Fibroblast of lung (primary cell): ENCODE measurements around the gene IGF1R. TPM values are rescaled to one million over a fixed set of nuclear protein-coding genes. Genes with fewer than 3 reads are reported as not detected.
A peak's percentile ranks its signal among the peaks of the same experiment; 100 is the strongest.

Source experiments
- DNase-seq, 2 donors: peaks; one replicate each; pipeline versions ENCODE4 v3.0.0 to v3.0.0-alpha.2; 2010; ENCODE audit warnings: low read depth in 2 of 2
- H2AFZ ChIP-seq: 2 replicates; pipeline ENCODE4 v1.5.1; 2012; ENCODE audit warnings: low read length, control low read depth, inconsistent platforms
- H3K27ac ChIP-seq: 2 replicates; pipeline ENCODE4 v1.5.1; 2011; ENCODE audit warnings: low read length, control low read depth; ENCODE audit not compliant: insufficient read depth
- H3K27me3 ChIP-seq: 2 replicates; pipeline ENCODE4 v1.5.1; 2011; ENCODE audit warnings: mild to moderate bottlenecking, low read length; ENCODE audit not compliant: control insufficient read depth, insufficient read depth
- H3K36me3 ChIP-seq: 2 replicates; pipeline ENCODE4 v1.5.1; 2011; ENCODE audit warnings: low read length; ENCODE audit not compliant: control insufficient read depth, insufficient read depth
- H3K4me1 ChIP-seq: 2 replicates; pipeline ENCODE4 v1.5.1; 2011; ENCODE audit warnings: low read length; ENCODE audit not compliant: control insufficient read depth, insufficient read depth; ENCODE audit errors: extremely low read depth
- H3K4me2 ChIP-seq: 2 replicates; pipeline ENCODE4 v1.5.1; 2011; ENCODE audit warnings: low read length, control low read depth; ENCODE audit not compliant: insufficient read depth; ENCODE audit errors: extremely low read depth
- H3K4me3 ChIP-seq, 4 experiments: fragments of 200-600 bp in 1 of 4; sonication (generic) in 1 of 4; replicated peaks in 1 of 4; 2 replicates each; pipeline ENCODE4 v1.5.1; 2011 to 2016; ENCODE audit warnings: low read length in 4 of 4, low read depth in 3 of 4, mild to moderate bottlenecking in 3 of 4, control low read depth in 2 of 4, inconsistent platforms in 1 of 4, mixed read lengths in 1 of 4; ENCODE audit not compliant: insufficient read depth in 1 of 4; ENCODE audit errors: control extremely low read depth in 1 of 4
- H3K79me2 ChIP-seq: 2 replicates; pipeline ENCODE4 v1.5.1; 2012; ENCODE audit warnings: mild to moderate bottlenecking, low read length, inconsistent platforms; ENCODE audit not compliant: control insufficient read depth, insufficient read depth
- H3K9ac ChIP-seq: 2 replicates; pipeline ENCODE4 v1.5.1; 2011; ENCODE audit warnings: mild to moderate bottlenecking, low read length, control low read depth; ENCODE audit not compliant: insufficient read depth
- H3K9me3 ChIP-seq: 2 replicates; pipeline ENCODE4 v1.5.1; 2012; ENCODE audit warnings: low read depth, low read length; ENCODE audit not compliant: control insufficient read depth, insufficient read depth
- H4K20me1 ChIP-seq: 2 replicates; pipeline ENCODE4 v1.5.1; 2011; ENCODE audit warnings: low read length; ENCODE audit not compliant: control insufficient read depth, insufficient read depth; ENCODE audit errors: extremely low read depth
- CTCF ChIP-seq, 2 donors: IDR thresholded peaks in 1 of 2; conservative IDR thresholded peaks in 1 of 2; 1 replicate in 1 of 2; 2 replicates in 1 of 2; pipeline ENCODE4 v1.5.1; 2011 to 2012; ENCODE audit warnings: low read length in 2 of 2, control low read depth in 1 of 2, inconsistent platforms in 1 of 2, low read depth in 1 of 2, mild to moderate bottlenecking in 1 of 2
- EZH2 ChIP-seq: IDR thresholded peaks from 2 replicates; pipeline ENCODE4 v1.5.1; 2012; ENCODE audit warnings: low read length, control low read depth, mild to moderate bottlenecking; ENCODE audit errors: missing control alignments
- polyA plus RNA-seq, 2 donors: library from polyadenylated mRNA; depleted of rRNA in 1 of 2; stranded (reverse) in 1 of 2; unstranded in 1 of 2; fragments of >200 nt; gene quantifications; 2 replicates each; pipeline ENCODE4 v1.2.1, GENCODE V29; 2011 to 2012; ENCODE audit warnings: missing spikeins in 1 of 2
- total RNA-seq: library from RNA; depleted of rRNA; stranded (reverse); fragments of >200 nt; gene quantifications from 2 replicates; pipeline ENCODE4 v1.2.1, GENCODE V29; 2014

Gene IGF1R
- total and polyA plus RNA-seq, 2 donors (not counting 1 experiment from before 2014, with no cell fraction given), result 14.6 to 28.6 TPM

DNA sequence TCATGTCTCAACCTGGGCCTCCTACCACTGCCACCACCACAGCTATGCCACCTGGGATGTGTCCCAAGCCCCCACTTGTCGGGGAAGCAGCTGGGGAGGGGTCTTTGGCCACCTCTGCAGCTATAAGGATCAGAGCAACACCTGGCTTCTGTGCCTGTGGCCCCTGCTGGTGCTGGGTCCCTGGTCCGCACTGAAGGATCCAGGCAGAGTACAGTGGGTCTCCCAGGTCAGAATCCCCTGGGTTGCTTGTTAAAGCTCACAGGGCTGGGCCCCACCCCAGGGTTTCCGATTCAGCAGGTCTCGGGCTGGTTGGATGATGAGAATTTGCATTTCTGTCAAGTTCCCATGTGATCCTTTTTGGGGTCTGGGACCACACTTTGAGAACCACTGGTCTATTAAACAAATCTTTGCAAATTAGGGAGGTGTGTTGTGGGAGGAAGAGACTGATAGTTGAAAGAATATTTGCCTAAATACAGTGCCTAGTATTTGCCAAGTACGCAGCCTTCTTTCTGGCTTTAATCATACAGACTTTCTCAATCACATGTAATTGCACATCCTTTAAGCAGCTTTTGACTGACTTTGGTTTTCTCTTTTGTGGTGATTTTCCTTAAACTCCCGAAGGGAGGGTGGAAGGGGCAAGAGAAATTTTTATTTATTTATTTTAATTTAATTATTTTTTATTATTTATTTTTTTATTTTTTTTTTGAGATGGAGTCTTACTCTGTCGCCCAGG lies 127.3 kb downstream of the IGF1R start:
- no peak overlapping the region for H3K4me3 ChIP-seq
- H3K79me2 ChIP-seq, result peaks cover 29% of the 10 kb centered on the region
- H2AFZ ChIP-seq, result no peak overlapping the region
- no peaks in the 10 kb centered on the region for H3K9me3 ChIP-seq
- no peaks in the 10 kb centered on the region for H3K36me3 ChIP-seq
- no peak for TF ChIP-seq EZH2
- no peak for TF ChIP-seq CTCF (conservative IDR thresholded peaks at IDR 0.05 in 1 of 2, IDR thresholded peaks at IDR 0.05 in 1 of 2; ENCODE audit: low read depth in 1 of 2, low read length in 2 of 2)
- H4K20me1 ChIP-seq, result no peaks in the 10 kb centered on the region
- no peaks in the 10 kb centered on the region for H3K4me1 ChIP-seq
- H3K27me3 ChIP-seq, result no peaks in the 10 kb centered on the region
- H3K4me2 ChIP-seq, result no peak overlapping the region
- H3K9ac ChIP-seq, result no peak overlapping the region
- no peak for DNase-seq
- no peak overlapping the region for H3K27ac ChIP-seq

GRCh38 chr15:98776607-98777281 lies 128.4 kb downstream of the IGF1R start:
- Histone ChIP-seq H3K36me3 (no peaks in the 10 kb centered on the region), H2AFZ (no peak overlapping the region), H4K20me1 (no peaks in the 10 kb centered on the region), H3K4me3 (no peak overlapping the region), H3K4me2 (no peak overlapping the region), H3K9me3 (no peaks in the 10 kb centered on the region), H3K27me3 (no peaks in the 10 kb centered on the region), H3K9ac (no peak overlapping the region), H3K4me1 (no peaks in the 10 kb centered on the region), H3K79me2 (peaks cover 26% of the 10 kb centered on the region), H3K27ac (no peak overlapping the region)
- TF ChIP-seq CTCF (conservative IDR thresholded peaks at IDR 0.05 in 1 of 2, IDR thresholded peaks at IDR 0.05 in 1 of 2; ENCODE audit: low read depth in 1 of 2, low read length in 2 of 2) (no peak), EZH2 (no peak)
- peak; percentile 50 to 90 for DNase-seq

DNA sequence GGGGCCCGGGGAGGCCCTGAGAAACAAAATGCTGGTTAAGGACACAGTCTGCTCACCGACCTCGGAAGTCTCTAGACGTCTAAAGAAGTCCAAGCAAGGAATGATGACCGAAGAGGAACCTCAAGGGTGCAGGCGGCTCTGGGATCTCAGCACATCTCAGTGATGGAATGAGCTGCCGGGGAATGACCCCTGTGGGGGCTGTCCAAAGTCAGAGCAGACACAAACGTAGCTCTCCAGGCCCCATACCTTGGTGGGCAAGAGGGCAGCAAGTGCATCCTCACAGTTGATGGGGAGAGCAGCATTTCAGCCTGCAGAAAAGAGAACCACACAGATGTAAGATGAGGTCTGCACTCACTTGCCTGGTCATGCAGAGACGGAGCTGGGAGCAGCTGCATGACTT lies 129.1 kb downstream of the IGF1R start:
- TF ChIP-seq CTCF (conservative IDR thresholded peaks at IDR 0.05 in 1 of 2, IDR thresholded peaks at IDR 0.05 in 1 of 2; ENCODE audit: low read depth in 1 of 2, low read length in 2 of 2), result no peak
- no peak for TF ChIP-seq EZH2
- Histone ChIP-seq H3K9me3 (no peaks in the 10 kb centered on the region), H3K9ac (no peak overlapping the region), H3K4me2 (no peak overlapping the region), H3K27ac (no peak overlapping the region), H3K36me3 (no peaks in the 10 kb centered on the region), H3K4me1 (no peaks in the 10 kb centered on the region), H3K27me3 (no peaks in the 10 kb centered on the region), H4K20me1 (no peaks in the 10 kb centered on the region), H2AFZ (no peak overlapping the region), H3K4me3 (no peak overlapping the region), H3K79me2 (peaks cover 24% of the 10 kb centered on the region)
- DNase-seq, result no peak
